HEK293T (cell line): ENCODE data around the gene TNRC6C.

Experiments
- BHLHE40 ChIP-seq: fragments of 450-650 bp; IDR thresholded peaks from 2 replicates; pipeline ENCODE4 v1.6.1; 2016; ENCODE audit warnings: mild to moderate bottlenecking, moderate library complexity, borderline replicate concordance
- FOXA1 ChIP-seq: fragments of 450-650 bp; IDR thresholded peaks from 2 replicates; pipeline ENCODE4 v1.6.1; 2016; ENCODE audit warnings: mild to moderate bottlenecking
- HDGF ChIP-seq: fragments of 450-650 bp; IDR thresholded peaks from 2 replicates; pipeline ENCODE4 v1.6.1; 2017; ENCODE audit warnings: antibody characterized with exemption, borderline replicate concordance
- L3MBTL2 ChIP-seq: fragments of 450-650 bp; conservative IDR thresholded peaks from 2 replicates; pipeline ENCODE4 v1.6.1; 2016; ENCODE audit warnings: mild to moderate bottlenecking
- SP1 ChIP-seq: fragments of 450-650 bp; IDR thresholded peaks from 2 replicates; pipeline ENCODE4 v1.6.1; 2017
- SUZ12 ChIP-seq: fragments of 450-650 bp; IDR thresholded peaks from 2 replicates; pipeline ENCODE4 v1.6.1; 2016; ENCODE audit warnings: mild to moderate bottlenecking
- TF ChIP-seq, protein P1 (sequence below): fragments of 450-650 bp; IDR thresholded peaks from 2 replicates; pipeline ENCODE4 v1.6.1; 2016

DNA sequence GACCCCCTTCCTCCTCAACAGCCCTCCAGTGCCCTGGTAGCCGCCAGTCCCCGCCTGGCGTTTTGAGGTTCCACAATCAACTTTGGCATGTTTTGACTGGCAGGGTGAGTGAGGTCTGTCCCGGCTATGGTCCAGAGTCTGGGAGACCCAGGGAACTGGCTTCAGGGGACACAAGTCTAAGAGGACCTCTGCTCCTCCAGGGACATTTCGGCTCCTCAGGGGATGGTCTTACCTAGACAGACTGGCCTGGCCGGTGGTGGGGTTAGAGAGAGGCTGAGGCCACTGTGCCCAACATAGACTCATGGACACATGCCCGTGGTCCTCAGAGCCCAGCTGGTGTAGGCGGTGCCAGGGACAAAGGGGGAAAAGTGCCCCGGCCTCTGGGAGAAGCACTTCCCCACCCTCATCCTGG is 174.3 kb downstream of the TNRC6C start:
- TF ChIP-seq SP1: no peak
- no peak for TF ChIP-seq HDGF
- TF ChIP-seq FOXA1: no peak
- TF ChIP-seq, protein P1, sequence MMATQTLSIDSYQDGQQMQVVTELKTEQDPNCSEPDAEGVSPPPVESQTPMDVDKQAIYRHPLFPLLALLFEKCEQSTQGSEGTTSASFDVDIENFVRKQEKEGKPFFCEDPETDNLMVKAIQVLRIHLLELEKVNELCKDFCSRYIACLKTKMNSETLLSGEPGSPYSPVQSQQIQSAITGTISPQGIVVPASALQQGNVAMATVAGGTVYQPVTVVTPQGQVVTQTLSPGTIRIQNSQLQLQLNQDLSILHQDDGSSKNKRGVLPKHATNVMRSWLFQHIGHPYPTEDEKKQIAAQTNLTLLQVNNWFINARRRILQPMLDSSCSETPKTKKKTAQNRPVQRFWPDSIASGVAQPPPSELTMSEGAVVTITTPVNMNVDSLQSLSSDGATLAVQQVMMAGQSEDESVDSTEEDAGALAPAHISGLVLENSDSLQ: no peak
- no peak for TF ChIP-seq L3MBTL2
- no peak for TF ChIP-seq SUZ12
- TF ChIP-seq BHLHE40: no peak
